Fibroblast of mammary gland (primary cell): ENCODE measurements around the gene CENPS.

Experiments
- DNase-seq: peaks from one replicate; pipeline ENCODE4 v3.0.0-alpha.2; 2010; ENCODE audit warnings: low read depth
- H3K4me3 ChIP-seq: 2 replicates; pipeline ENCODE4 v1.5.1; 2011; ENCODE audit warnings: low read depth, mild to moderate bottlenecking, low read length, moderate library complexity; ENCODE audit not compliant: control insufficient read depth
- CTCF ChIP-seq: conservative IDR thresholded peaks from 2 replicates; pipeline ENCODE4 v1.5.1; 2011; ENCODE audit warnings: low read depth, low read length, inconsistent platforms; ENCODE audit not compliant: control insufficient read depth, insufficient read depth

Gene CENPS

DNA sequence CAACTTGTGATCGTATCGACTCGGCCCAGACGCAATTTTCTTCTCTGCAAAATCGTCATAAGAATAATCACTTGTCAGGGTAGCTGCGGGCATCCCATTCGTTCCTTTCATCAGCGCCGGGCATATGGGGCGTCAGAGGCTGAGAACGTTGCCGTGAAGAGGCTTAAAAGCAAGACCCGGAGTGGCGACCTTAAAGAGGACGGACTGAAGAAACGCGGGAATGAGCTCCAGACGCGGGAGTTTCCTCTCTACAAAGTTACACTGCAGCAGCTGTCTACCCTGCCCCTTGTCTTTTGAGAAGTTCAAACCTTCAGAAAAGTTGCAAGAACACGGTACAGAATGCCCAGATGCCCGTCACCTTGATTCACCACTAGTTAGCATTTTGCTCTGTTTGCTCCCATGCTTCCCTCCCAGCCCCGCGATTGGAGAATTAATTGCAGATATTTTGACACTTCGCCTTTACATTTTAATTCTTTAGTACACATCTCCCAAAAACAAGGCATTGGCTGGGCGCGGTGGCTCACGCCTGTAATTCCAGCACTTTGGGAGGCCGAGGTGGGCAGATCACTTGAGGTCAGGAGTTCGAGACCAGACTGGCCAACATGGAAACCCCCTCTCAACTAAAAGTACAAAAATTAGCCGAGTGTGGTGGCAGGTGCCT, 967 bp downstream of the CENPS start:
- peak overlapping the region; percentile 89 for H3K4me3 ChIP-seq
- no peak for TF ChIP-seq CTCF
- DNase-seq, result peak; percentile 35

DNA sequence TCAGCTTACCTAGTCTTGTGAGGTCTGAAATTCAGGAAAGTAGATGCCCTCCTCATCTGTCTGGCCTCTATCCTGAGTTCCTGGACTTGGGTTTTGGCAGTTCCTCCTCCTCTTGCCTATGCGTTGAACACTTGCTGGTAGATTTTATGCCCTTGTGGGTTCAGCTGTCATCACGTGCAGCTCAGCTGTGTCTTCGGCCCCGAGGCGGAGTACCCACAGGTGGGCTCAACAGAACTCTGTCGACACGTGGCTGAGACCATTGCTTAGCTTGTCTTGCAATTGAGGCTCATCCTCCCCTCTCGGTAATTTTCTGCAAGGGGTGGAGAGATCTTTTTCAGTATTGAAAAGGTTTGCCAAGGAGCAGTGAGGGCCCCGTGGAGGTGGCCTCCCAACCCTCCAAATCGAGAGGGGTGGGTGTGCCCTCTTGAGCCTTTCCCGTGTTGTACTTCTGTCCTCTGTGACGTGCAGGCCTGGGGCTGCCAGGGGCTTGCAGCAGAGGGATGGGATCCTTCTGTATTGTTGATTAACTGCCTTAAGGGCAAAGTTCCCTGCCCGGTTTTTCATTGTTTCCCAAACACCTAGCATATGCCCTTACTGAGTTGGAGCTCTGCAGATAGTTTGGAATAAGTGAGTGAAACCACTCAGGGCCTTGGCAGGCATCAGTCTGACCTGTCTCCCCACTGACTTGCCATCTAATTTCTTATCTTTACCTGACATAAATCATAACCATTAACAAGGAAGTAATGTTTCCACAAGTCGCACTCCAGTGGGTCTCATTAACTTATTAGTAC, 2.9 kb downstream of the CENPS start:
- no peak for TF ChIP-seq CTCF

DNA sequence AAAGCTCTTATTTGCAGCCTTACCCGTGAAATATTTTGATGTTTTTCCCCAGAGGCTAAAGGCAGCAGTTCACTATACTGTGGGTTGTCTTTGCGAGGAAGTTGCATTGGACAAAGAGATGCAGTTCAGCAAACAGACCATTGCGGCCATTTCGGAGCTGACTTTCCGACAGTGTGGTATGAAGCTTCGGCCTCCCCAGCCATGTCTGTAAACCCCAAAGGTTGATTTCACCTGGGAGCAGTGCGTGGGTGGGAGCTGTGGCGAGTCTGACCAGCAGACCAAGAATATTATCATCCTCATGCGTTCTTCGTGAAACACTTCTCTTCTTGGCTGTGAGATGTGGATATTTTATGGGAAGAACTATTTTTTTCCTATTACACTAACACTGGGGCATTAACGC, 3.6 kb downstream of the CENPS start:
- no peak overlapping the region for H3K4me3 ChIP-seq
- no peak for TF ChIP-seq CTCF
- DNase-seq, result no peak

More for the DNA sequence above, 2.9 kb downstream of the CENPS start:
- DNase-seq, result no peak
- no peak overlapping the region for H3K4me3 ChIP-seq

- TF ChIP-seq CTCF, result no peak
- H3K4me3 ChIP-seq, result no peak overlapping the region
- no peak for DNase-seq
Observed at GRCh38 chr1:10434590-10434989, 4.4 kb downstream of the CENPS start.

DNA sequence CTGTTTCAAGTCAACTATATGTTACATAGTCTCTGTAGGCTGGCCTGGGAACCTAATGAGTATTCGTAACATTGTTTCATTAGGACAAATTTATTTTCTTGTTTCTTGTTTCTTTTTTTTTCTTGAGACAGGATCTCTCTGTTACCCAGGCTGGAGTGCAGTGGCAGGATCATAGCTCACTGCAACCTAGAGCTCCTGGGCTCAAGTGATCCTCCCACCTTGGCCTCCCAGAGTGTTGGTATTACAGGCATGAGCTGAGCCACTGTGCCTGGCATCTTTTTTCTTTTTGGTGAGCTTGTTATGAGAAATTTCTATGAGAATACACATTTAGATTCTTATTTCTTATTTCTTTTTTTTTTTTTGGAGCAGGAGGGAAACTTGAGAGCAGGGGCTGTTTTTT, 6.8 kb downstream of the CENPS start:
- DNase-seq, result no peak
- no peak for TF ChIP-seq CTCF
- H3K4me3 ChIP-seq, result no peak overlapping the region

GRCh38 chr1:10438677-10439163, 8.5 kb downstream of the CENPS start:
- DNase-seq, result no peak
- TF ChIP-seq CTCF, result no peak
- no peak overlapping the region for H3K4me3 ChIP-seq
